Subcutaneous adipose tissue (tissue), 4 donors: ENCODE data around the gene LMF1. TPM values are rescaled to one million over a fixed set of nuclear protein-coding genes. Genes with fewer than 3 reads are reported as not detected.

Experiments
- CTCF ChIP-seq: fragments of 450-650 bp; IDR thresholded peaks from one replicate; pipeline ENCODE4 v1.5.1; 2016; ENCODE audit warnings: low read depth, mild to moderate bottlenecking, control low read depth, antibody characterized with exemption, moderate library complexity
- total RNA-seq, 4 donors: library from RNA; depleted of rRNA; stranded (reverse); fragments of >200 nt; gene quantifications; one replicate each; pipeline ENCODE4 v1.1.0, GENCODE V29; 2016

LMF1 gene
- total RNA-seq, 4 donors from 2014 or later = 16.0 to 30.3 (median 24.2) TPM

GRCh38 chr16:947255-947921, 23.4 kb downstream of the LMF1 start:
- no peak for TF ChIP-seq CTCF

GRCh38 chr16:946048-946395, 24.8 kb downstream of the LMF1 start:
- no peak for TF ChIP-seq CTCF

GRCh38 chr16:945271-946047, 25.3 kb downstream of the LMF1 start:
- no peak for TF ChIP-seq CTCF

GRCh38 chr16:943971-944370, 26.8 kb downstream of the LMF1 start:
- no peak for TF ChIP-seq CTCF

GRCh38 chr16:942436-943060, 28.2 kb downstream of the LMF1 start:
- TF ChIP-seq CTCF = no peak

- TF ChIP-seq CTCF = no peak
Observed at GRCh38 chr16:939941-940340, 30.8 kb downstream of the LMF1 start.

- TF ChIP-seq CTCF = no peak
Observed at GRCh38 chr16:939311-939710, 31.5 kb downstream of the LMF1 start.
